Fibroblast of peridontal ligament (primary cell): ENCODE results near the gene PLEKHM1.

Experiments
- DNase-seq: peaks from one replicate; pipeline ENCODE4 v3.0.0-alpha.2; 2010; ENCODE audit errors: extremely low read depth

Gene PLEKHM1

DNA sequence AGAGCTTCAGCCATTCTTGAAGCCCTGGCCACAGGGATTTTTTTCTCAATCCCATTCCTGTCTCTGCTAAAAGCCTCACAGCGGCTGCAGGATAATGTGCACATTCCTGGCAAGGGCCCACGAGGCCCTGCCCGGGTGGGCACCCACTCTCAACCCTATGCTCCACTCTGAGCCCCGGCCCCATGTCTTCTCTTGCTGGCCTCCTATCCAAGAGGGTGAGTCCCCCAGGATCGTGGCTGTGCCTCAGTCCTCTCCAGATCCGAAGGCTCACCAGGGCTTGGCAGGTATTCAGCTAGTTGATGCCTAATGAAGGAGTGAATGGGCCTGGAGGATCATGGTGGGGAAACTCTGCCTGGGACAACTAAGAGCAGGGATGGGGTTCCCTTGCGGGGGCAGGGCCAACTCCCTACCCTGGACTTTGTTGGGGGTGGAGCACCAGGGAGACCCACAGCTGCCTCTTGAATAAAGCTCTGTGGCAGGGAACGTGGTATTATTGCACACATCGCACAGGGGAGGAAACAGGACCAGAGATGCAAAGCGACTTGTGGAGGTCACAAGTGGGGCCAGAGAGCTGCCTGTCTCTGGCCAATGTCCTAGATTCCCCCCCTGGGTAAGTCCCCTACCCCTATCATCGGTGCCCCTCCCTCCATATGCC is 63.2 kb downstream of the PLEKHM1 start:
- no peak for DNase-seq

DNA sequence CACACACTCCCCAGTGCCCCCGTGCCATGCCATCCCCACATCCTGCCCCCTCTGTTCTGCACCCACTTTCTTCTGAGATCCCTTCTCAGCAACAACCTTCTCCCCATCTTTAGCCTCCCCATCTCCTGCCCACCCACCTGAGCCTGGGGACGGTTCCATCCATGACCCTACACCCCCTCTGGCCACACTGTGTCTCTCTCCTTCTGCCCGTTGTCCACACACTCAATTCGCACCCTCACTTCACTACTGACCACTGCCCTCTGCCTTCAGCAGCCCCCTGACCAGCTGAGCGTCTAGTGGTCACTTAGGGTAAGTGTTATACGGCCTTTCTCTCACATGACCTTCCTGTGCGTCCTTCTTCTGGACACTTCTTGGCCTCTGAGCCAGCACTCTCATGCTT is 64.0 kb downstream of the PLEKHM1 start:
- DNase-seq: no peak

DNA sequence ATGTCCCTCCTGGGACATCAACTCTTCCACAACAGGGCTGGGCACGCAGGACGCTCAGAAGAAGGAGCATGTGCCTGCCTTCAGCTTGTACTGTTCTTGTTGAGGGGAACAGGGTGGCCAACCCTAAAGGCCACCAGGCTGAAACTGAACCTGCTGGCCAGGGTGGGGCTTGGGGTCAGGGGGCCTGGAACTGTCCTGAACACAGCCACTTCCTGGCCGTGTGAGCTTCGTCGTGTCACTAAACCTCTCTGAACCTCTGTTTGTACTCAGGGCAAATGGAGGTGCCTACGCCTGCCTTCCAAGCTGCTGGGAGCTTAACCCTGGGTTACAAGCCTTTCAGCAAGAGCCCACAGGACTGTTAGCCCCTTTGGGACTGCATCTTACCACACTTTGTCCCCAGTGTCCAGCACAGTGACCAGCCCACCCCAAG is 64.5 kb downstream of the PLEKHM1 start:
- no peak for DNase-seq

DNA sequence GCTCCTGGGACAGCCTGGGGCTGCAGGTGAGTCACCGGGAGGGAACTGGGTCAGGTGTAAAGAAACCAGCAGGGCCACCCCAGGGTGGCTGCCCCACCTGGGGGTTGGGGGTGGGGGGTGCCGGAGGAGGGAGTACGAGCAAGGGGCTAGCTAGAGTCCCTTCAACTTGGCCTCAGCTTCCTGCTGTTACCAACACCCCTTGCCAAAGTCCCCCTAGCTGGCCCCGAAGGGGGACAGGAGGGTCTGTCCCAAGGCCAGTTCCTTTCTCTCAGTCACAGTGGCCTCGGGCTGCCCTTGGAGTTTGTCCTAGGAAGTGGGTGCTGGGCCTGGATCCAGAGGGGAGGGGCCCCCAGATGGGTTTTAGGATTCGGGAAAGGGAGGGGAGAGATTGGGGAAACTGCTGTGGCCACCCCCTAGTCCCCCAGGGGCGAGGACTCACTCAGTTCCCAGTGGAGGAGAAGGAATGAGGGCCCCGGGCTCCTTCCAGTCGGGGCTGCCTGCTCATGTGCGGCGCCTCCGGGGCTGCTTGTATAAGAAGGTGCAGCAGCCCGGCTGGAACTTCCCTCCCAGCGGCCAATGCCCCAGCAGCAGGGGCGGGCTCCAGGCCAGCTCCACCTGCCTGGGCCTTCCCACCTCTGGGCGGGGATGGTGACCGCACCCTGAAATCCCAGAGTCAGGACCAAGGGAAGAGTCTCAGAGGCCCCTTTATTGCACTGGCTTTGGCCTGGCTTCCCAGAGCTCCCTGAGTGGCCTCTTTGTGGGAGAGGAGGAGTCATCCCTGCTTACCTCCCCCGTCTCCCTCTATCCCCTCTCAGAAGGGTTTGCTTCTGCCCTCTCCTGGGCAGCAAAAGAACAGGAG is 65.2 kb downstream of the PLEKHM1 start:
- DNase-seq: peak; percentile 49

DNA sequence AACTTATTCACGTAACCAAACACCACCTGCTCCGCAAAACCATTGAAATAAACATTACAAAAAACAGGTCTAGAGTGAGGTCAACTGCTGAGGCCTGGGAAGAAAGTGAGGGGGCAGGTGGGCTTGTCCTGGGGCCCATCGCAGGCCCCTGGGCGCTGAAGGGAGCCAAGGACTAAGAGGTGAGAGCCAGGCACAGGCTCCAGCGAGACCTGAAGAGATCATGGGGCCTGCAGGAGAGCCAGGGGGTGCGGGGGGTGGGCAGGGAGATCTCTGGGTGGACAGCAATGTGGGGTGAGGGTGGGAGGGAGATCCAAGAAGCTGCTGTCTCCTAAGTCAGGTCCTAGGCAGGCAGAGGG is 65.8 kb downstream of the PLEKHM1 start:
- no peak for DNase-seq

DNA sequence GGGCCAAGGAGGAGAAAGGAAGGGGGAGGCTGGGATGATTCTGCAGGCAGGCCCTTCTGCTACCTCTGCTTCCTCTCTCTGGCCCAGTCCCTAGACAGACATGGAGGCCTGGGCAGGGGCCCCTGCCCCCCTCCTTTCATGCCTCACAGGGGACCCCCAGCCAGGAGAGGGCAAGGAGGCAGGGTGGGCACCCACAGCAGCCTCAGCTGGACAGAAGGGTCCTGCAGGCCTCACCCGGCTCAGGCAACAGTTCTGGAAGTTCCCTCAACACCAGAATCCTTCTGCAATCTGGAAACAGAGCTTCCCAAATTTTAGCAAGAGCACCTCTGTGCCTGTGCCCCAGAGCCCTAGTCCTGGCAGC is 66.6 kb downstream of the PLEKHM1 start:
- no peak for DNase-seq

DNA sequence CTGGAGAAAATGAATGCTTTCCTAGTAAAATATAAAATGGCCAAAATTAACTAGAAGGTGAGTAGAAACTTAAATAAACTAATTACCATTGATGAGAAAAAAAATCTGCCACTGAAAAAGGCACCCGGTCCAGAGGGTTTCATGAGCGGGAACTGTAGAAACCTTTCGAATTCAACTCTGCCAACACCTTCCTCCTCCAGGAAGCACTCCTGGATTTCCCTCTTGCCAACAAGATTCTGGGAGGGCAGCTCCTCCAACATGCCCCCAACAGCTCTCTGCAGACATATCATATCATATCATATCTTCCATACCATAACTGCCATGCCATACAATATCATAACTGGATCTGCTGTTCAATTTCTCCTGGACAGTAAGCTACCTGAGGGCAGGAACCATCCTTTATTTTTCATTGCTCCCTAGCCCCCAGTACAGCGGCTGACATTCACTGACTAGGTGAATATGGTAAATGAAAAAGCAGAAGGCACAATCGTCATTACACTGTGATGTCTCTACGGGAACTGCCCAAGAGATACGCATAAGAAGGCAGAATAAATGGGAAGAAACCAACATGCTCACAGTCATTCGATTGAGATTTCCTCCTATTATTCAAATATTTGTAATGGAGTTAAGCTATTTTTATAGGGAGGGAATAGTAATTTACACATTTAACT is 67.1 kb downstream of the PLEKHM1 start:
- DNase-seq: no peak

DNA sequence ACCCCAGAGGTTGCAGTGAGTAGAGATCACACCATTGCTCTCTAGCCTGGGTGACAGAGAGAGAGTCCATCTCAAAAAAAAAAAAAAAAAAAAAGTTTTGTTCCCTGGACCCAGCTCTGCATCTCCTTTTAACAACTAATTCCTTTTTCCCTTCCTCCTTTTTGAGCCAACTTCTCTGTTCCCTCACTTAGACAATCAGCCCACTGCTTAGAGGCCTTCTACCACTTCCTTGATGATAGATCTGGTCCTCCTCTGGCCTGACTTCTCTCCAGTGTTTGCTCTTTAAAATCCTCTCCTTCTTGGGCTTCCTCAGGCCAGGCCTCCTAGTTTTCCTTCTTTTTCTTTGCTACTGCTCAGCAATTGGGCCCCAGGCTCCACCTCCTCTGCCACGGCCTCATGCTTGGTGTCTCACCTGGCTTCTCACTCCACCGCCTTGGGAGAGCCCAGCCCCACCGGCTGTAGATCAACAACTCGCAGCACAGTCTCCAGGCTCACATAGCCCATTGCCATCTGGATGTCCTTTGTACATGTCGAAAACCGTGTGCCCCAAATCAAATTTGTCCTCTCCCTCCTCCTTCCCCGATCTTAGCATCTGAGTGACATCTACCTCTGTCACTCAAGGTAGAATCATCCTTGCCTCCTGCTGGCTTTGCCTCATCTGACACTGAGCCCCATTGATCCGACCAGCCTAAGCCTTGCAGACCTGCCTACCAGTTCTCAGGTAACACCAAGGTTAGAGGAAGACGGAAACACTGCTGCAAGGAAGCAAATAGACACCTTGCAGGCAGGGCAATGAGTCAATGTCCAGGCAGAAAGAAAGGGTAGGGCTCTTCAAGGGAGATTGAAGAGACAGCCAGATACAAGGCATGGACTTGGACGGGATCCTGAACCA is 75.3 kb downstream of the PLEKHM1 start:
- no peak for DNase-seq

DNA sequence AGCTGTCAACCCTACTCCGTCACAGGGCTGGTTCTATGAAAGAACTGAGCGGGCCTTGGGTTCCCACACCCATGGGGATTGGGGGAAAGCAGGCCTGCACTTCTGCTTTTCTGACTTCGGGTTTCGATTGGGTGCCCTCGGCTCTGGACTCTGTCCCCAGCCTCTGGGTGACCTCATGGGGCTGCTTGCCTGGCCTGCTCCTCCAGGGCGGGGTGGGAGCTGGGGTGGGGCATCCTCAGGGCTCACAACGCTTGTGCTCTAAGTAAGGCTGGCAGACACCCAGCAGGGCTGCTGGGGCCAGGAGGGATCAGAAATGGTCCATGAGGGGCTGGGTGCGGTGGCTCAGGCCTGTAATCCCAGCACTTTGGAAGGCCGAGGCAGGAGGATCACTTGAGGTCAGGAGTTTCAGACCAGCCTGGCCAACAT is 77.0 kb downstream of the PLEKHM1 start:
- no peak for DNase-seq

DNA sequence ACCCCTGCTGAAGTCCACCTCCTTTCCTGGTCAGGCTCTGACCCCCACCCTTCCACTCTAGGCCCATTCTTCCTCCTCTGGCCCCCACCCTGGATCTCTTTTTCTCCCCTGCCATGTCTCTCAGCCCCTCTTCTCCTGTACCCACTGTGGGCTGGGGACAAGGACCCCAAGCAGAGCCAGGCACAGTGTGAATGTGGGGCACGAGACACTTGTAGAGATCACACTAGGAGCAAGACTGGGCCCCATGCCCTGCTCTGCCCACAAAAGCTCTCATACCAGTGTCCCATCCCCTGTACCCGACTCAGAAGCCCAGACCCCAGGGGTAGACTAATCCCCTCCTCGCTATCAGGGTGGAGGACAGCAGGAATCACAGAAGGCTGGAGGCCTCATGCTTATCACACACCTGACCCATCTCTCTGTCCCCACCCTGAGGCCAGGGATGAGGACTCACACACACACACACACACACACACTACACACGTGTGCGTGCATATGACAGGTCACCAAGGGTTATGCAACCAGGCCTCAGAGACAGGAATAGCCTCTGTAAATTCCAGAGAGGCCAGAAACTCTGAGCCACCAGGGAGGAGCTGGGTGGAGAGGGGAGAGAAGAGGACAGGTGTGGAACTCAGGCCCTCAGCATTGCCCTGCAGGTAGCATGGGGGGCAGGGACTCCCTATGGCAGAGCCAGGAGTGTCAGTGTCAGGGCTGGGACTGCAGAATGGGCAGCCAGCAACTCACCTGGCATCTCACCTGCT is 79.0 kb downstream of the PLEKHM1 start:
- DNase-seq: no peak

DNA sequence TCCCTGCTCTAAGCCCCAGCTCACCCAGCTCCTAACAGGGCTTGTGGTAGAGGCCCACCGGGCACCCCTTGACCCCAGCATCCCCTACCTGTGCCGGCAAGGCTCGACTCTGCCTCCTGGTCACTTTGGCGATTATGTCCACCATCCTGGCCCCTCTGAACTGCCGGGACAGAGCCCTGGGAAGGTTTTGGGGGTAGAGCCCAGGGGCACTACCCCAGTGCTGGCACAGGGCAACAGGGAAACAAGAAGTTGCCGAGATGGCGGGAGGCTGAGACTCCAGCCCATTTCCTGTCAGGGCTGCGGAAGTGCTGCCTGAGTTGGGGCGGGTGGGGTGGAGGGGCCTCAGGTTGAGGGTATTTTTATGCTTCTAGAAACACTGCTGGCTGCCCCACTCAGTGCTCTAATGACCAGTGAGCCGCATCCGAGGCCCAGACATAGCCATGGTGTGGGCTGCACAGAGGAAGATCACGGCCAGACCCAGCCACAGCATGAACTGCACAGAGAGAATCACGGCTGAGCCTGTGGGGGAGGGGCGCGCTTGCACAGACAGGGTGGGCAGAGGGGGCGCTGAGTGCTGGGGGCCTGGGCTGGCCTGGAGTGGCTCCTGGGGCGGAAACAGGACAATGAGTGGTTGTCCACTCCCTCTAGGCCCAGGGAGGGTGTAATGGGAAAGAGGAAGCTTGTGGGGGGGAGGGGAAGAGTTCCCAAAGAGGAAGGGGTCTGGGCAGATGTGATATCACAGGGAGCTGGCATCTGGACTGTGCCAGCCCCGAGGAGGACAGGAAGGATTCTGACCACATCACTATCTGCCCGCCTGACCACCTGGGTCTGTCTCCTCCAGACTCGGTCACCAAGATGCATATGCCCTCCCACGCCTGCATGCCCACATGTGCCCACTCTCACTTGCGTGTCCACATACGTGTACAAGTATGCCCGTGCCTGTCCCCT is 80.1 kb downstream of the PLEKHM1 start:
- DNase-seq: no peak

DNA sequence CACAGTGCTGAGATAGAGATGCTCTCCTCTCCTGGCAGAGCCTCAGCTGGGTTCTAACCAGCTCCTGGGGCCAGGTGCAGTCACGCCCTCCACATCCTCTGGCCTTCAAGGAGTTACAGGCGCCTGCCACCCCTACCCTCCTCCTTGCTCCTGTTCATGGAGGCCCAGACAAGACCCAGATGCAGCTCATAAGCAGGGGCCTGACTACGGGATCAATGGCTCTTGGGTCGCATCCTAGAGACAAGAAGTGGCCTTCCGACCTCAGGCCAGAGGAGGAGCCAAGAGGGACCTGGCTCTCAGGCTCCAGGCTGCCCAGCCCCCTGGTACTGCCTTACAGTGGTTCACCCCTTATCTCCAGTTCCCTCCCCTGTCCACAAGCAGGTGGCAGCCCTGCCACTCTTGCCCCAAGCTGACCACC is 80.9 kb downstream of the PLEKHM1 start:
- DNase-seq: no peak

DNA sequence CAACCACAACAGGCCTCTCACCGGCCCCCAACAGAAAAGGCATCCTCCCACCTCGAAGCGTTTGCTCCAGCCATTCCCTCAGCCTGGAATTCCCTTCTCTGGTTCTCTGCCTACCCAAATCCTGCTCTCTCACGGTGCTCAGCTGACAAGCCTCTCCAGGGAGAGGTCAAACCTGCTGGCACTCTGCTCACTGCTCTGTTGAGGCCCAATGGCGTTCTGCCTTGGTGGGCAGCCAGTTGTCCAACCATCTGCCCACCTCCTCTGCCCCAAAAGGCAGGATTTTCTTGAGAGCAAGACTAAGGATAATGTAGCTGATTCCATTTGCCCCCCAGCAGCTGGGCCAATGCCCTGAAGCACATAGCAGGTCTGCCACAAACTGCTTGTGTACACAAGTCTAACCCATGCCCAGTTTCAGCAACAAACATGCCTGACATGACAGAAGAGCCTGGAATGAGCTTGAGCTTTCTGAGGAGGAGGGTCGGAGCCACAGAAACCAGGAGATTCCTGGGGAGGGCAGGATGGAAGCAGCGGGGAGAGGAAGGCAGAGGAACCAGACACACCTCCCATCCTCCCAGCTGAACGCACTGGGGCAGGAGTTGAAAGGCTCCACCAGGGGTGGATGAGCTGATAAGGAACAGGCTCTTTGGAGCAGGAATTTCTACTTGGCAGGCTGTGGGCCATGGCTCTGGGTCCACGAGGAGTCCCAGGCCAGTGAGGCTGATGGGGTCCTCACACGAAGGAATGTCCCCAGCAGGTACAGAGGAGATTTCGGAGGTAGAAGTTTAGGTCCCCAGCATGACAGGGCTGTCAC is 81.7 kb downstream of the PLEKHM1 start:
- no peak for DNase-seq

DNA sequence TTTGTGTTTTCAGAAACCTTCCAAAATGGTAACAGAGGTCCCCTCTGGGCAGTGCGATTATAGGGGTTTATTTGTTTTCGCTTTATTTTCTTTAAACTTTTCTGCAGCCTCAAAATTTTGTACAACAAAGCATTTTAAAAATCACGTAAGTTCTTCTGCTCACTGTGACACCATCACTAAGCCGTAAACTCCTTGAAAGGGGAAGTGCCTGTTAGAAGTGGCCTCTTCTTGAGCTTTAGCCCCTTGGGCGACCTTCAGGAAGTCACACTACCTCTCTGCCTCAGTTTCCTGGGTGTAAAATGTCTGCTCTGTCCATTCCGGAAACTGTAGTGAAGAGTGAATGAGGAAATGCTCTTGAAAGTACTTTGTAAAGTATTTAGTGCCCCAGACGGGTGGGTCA is 84.4 kb downstream of the PLEKHM1 start:
- no peak for DNase-seq

DNA sequence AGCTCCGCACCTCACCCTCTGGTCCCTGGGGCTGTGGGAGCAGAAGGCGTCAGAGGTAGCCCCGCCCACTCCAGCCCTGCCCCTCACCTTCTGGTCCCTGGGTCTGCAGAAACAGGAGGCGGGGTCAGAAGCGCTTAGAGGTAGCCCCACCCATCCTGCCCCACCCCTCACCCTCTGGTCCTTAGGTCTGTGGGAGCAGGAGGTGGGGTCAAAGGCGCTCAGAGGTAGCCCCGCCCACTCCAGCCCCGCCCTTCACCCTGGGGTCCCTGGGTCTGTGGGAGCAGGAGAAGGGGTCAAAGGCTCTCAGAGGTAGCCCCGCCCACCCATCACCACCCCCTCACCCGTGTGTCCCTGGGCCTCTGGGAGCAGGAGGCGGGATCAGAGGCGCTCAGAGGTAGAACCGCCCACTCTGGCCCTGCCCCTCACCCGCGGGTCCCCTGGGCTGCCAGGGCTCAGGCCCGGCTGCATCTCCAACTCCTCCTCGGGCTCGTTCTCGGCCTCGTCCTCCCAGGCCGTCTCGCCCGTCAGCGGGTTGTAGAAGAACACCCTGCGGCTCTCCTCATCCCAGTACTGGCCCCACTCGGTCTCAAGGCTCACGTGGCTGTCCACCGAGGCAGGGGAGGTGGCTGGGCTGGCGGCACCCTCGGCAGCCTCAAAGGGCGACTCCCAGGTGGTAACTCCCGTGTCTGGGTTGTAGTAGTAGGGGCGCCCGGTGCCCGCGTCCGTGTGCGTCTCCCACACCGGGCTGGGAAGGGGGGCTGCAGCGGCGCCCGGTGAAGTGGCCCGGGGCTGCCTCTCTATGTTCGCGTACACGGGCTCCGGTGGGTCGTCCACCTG is 85.1 kb downstream of the PLEKHM1 start:
- no peak for DNase-seq

DNA sequence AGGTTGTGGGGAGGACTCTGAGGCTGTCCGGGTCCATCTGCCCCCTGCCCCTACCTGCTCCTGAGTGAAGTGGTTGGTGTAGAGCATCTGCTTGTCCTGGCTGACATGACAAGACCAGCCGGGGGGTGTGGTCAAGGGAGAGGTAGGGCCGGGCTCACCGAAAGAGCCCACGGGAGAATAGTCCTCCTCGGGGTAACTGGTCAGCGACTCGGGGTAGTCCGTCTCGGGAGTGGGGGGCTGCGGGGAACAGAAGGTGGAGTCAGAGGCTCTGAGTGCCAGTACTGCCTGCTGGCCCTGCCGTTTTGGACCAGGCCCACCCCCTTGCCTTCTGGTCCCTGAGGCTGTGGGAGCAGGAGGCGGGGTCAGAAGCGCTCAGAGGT is 85.7 kb downstream of the PLEKHM1 start:
- no peak for DNase-seq

DNA sequence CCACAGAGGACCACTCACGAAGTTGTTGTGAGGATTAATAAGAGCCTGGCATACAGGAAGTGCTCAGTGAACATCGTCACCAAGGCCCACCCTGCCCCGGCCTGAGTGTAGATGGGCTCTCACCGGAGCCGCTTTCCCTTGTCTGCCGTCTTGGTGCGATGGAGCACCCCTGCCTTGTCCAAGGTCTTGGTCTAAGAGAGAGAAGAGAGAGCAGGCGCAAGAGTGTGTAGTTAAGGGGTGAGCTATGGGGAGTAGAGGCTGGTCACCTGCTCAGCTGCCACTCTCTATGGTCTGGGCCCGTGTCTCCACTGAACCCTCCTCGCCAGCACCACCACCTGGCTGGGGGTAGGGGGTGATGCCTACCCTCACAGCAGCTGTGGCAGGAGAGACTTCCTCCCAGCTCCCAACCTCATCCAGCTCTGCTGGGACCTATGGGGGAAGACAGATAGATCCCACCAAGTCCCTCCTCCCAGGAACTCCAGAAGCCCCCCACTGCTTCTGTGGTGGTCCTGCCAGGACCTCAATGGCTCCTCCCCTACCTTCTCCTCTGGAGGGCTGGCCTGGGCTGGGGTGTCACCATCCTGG is 86.5 kb downstream of the PLEKHM1 start:
- DNase-seq: no peak

DNA sequence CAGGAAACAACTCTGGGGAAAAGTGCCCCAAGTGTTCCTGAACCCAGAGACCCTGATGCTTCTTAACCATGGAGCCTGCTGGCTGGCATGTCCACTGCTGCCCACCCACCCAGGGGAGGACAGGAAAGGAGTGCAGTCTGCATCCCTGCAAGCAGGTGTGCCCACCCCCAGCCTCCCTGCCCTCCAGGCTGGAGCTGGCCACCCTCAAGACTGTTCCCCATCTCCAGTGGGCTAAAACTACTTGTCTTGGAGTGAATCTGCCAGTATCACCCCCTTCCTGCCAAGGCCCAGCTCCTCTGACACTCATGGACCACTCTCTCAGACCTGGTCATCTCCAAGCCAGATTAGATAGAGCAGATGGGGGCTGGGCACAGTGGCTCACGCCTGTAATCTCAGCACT is 87.6 kb downstream of the PLEKHM1 start:
- DNase-seq: no peak
